Measurements from ENCODE around the gene NRP1.

- TF ChIP-seq POLR2A (IDR thresholded peaks at IDR 0.05) (no peak), CTCF (IDR thresholded peaks at IDR 0.05) (no peak)
These were observed 38.6 kb downstream of the NRP1 start for GRCh38 chr10:33295851-33296250.

Measured in Peyer's patch (tissue), 4 donors.